H9 (cell line): ENCODE results near the gene TTC33. TPM values are rescaled to one million over a fixed set of nuclear protein-coding genes. Genes with fewer than 3 reads are reported as not detected.

ENCODE experiments used
- DNase-seq: peaks from one replicate; pipeline ENCODE4 v3.0.0-alpha.2; 2017
- H2AFZ ChIP-seq: one replicate; pipeline ENCODE4 v1.6.1; 2013; ENCODE audit warnings: mild to moderate bottlenecking, low read length, control low read depth, moderate library complexity
- H2AK5ac ChIP-seq: 2 replicates; pipeline ENCODE4 v1.6.1; 2013; ENCODE audit warnings: low read length, control low read depth, mixed read lengths; ENCODE audit not compliant: insufficient read length
- H2BK120ac ChIP-seq: one replicate; pipeline ENCODE4 v1.6.1; 2013; ENCODE audit warnings: low read depth, mild to moderate bottlenecking, low read length, control low read depth, inconsistent platforms; ENCODE audit not compliant: poor library complexity, severe bottlenecking
- H2BK12ac ChIP-seq: 2 replicates; pipeline ENCODE4 v1.6.1; 2013; ENCODE audit warnings: low read length, control low read depth, mixed read lengths, low read depth; ENCODE audit not compliant: insufficient read length
- H2BK15ac ChIP-seq: 2 replicates; pipeline ENCODE4 v1.6.1; 2013; ENCODE audit warnings: low read depth, low read length, control low read depth
- H2BK20ac ChIP-seq: one replicate; pipeline ENCODE4 v1.6.1; 2013; ENCODE audit warnings: low read depth, mild to moderate bottlenecking, low read length, control low read depth, inconsistent platforms; ENCODE audit not compliant: poor library complexity, severe bottlenecking
- H2BK5ac ChIP-seq: 2 replicates; pipeline ENCODE4 v1.6.1; 2013; ENCODE audit warnings: low read length, control low read depth, mixed read lengths; ENCODE audit not compliant: insufficient read length
- H3K14ac ChIP-seq: 2 replicates; pipeline ENCODE4 v1.6.1; 2013; ENCODE audit warnings: low read length, control low read depth; ENCODE audit not compliant: insufficient read depth
- H3K18ac ChIP-seq: 2 replicates; pipeline ENCODE4 v1.6.1; 2013; ENCODE audit warnings: low read depth, mild to moderate bottlenecking, mixed read lengths, low read length, control low read depth; ENCODE audit not compliant: insufficient read length
- H3K23ac ChIP-seq: 2 replicates; pipeline ENCODE4 v1.6.1; 2013; ENCODE audit warnings: low read length, control low read depth, mixed read lengths, low read depth; ENCODE audit not compliant: insufficient read length
- H3K23me2 ChIP-seq: 2 replicates; pipeline ENCODE4 v1.6.1; 2013; ENCODE audit warnings: low read depth, mild to moderate bottlenecking, mixed read lengths, low read length, control low read depth; ENCODE audit not compliant: insufficient read length, poor library complexity, severe bottlenecking
- H3K27ac ChIP-seq: 2 replicates; pipeline ENCODE4 v1.5.1; 2013; ENCODE audit warnings: low read length, control low read depth, mixed read lengths, low read depth; ENCODE audit not compliant: insufficient read length
- H3K27me3 ChIP-seq: 2 replicates; pipeline ENCODE4 v1.6.1; 2013; ENCODE audit warnings: low read length, control low read depth, inconsistent platforms; ENCODE audit not compliant: insufficient read depth
- H3K4ac ChIP-seq: 2 replicates; pipeline ENCODE4 v1.6.1; 2013; ENCODE audit warnings: low read depth, mild to moderate bottlenecking, control low read depth, inconsistent platforms, low read length, moderate library complexity
- H3K4me1 ChIP-seq: 2 replicates; pipeline ENCODE4 v1.6.1; 2013; ENCODE audit warnings: low read length, control low read depth, inconsistent platforms; ENCODE audit not compliant: insufficient read depth
- H3K4me2 ChIP-seq: 2 replicates; pipeline ENCODE4 v1.6.1; 2013; ENCODE audit warnings: low read length, control low read depth, mixed read lengths; ENCODE audit not compliant: insufficient read length, insufficient read depth
- H3K56ac ChIP-seq: 2 replicates; pipeline ENCODE4 v1.6.1; 2013; ENCODE audit warnings: low read depth, mild to moderate bottlenecking, mixed read lengths, low read length, control low read depth; ENCODE audit not compliant: insufficient read length
- H3K79me1 ChIP-seq: 2 replicates; pipeline ENCODE4 v1.6.1; 2013; ENCODE audit warnings: low read depth, mild to moderate bottlenecking, moderate library complexity, low read length, control low read depth, inconsistent platforms; ENCODE audit not compliant: insufficient read depth, poor library complexity, severe bottlenecking
- H3K79me2 ChIP-seq: 2 replicates; pipeline ENCODE4 v1.6.1; 2013; ENCODE audit warnings: low read length, control low read depth, inconsistent platforms; ENCODE audit not compliant: insufficient read depth
- H3K9ac ChIP-seq: 2 replicates; pipeline ENCODE4 v1.6.1; 2013; ENCODE audit warnings: low read length, control low read depth, mixed read lengths; ENCODE audit not compliant: insufficient read length; ENCODE audit errors: extremely low read depth
- H3K9me3 ChIP-seq: one replicate; pipeline ENCODE4 v1.6.1; 2013; ENCODE audit warnings: low read depth, low read length, inconsistent platforms; ENCODE audit not compliant: control insufficient read depth
- H3T11ph ChIP-seq: one replicate; pipeline ENCODE4 v1.6.1; 2013; ENCODE audit warnings: mild to moderate bottlenecking, low read length, control low read depth, inconsistent platforms
- H4K20me1 ChIP-seq: one replicate; pipeline ENCODE4 v1.6.1; 2013; ENCODE audit not compliant: control insufficient read depth, insufficient read length, insufficient read depth
- H4K5ac ChIP-seq: 2 replicates; pipeline ENCODE4 v1.6.1; 2013; ENCODE audit warnings: low read depth, mild to moderate bottlenecking, mixed read lengths, low read length, control low read depth; ENCODE audit not compliant: insufficient read length
- H4K8ac ChIP-seq: replicated peaks from 2 replicates; pipeline ENCODE4 v1.6.1; 2013; ENCODE audit warnings: low read length, control low read depth, mixed read lengths, low read depth; ENCODE audit not compliant: insufficient read length
- H4K91ac ChIP-seq: 2 replicates; pipeline ENCODE4 v1.6.1; 2013; ENCODE audit warnings: low read depth, mild to moderate bottlenecking, moderate library complexity, mixed read lengths, low read length, control low read depth; ENCODE audit not compliant: insufficient read length
- H3K27ac Mint-ChIP-seq, 3 experiments: 2 replicates in 2 of 3; 3 replicates in 1 of 3; pipeline ENCODE4 v1.8.0; 2020 to 2021; ENCODE audit warnings: mixed read lengths in 3 of 3, mild to moderate bottlenecking in 1 of 3, moderate library complexity in 1 of 3
- H3K27me3 Mint-ChIP-seq: 2 replicates; pipeline ENCODE4 v1.8.0; 2021; ENCODE audit warnings: low read depth, mild to moderate bottlenecking, moderate library complexity, mixed read lengths
- H3K36me3 Mint-ChIP-seq, 3 experiments: 2 replicates in 2 of 3; 3 replicates in 1 of 3; pipeline ENCODE4 v1.8.0; 2020 to 2021; ENCODE audit warnings: low read depth in 3 of 3, mixed read lengths in 3 of 3; ENCODE audit not compliant: insufficient read depth in 1 of 3
- H3K4me1 Mint-ChIP-seq, 2 experiments: 2 replicates each; pipeline ENCODE4 v1.8.0; 2020; ENCODE audit warnings: mixed read lengths in 2 of 2
- H3K4me3 Mint-ChIP-seq, 2 experiments: 2 replicates in 1 of 2; 3 replicates in 1 of 2; pipeline ENCODE4 v1.8.0; 2020 to 2021; ENCODE audit warnings: mild to moderate bottlenecking in 2 of 2, mixed read lengths in 2 of 2, moderate library complexity in 1 of 2
- H3K9me3 Mint-ChIP-seq, 2 experiments: 2 replicates in 1 of 2; 3 replicates in 1 of 2; pipeline ENCODE4 v1.8.0; 2020; ENCODE audit warnings: mild to moderate bottlenecking in 2 of 2, mixed read lengths in 2 of 2, moderate library complexity in 1 of 2
- WGBS: extraction: QIAGEN DNeasy Blood & Tissue Kit; methylation state at CpG from one replicate; pipeline ENCODE4 v1.1.7; 2013; ENCODE audit warnings: missing lambda C conversion rate, low lambda C conversion rate, mixed read lengths; ENCODE audit not compliant: insufficient read length; ENCODE audit errors: extremely low coverage; 5-methylcytosine and 5-hydroxymethylcytosine counted together
- total RNA-seq: library from RNA; stranded (reverse); gene quantifications from 2 replicates; pipeline ENCODE4 v1.2.1, GENCODE V29; 2021
- TF ChIP-seq, protein P1 (sequence below): fragments of 200-600 bp; sonication (generic); conservative IDR thresholded peaks from 3 replicates; pipeline ENCODE4 v1.8.0; 2021; ENCODE audit warnings: antibody characterized with exemption, mild to moderate bottlenecking

The TTC33 gene
- total RNA-seq, 1 experiment from 2014 or later = 7.3 TPM

GRCh38 chr5:40503439-40503838, 252.3 kb downstream of the TTC33 start:
- Histone ChIP-seq H4K8ac (no peak overlapping the region), H3K23me2 (no peaks in the 10 kb centered on the region), H2BK120ac (no peak overlapping the region), H3K27me3 (no peaks in the 10 kb centered on the region), H2BK12ac (no peak overlapping the region), H4K91ac (no peak overlapping the region), H2BK5ac (no peak overlapping the region), H2BK15ac (no peak overlapping the region), H3T11ph (no peak overlapping the region), H3K27ac (no peak overlapping the region), H2AK5ac (no peak overlapping the region), H4K5ac (no peak overlapping the region), H3K4me2 (no peak overlapping the region), H3K4me1 (no peaks in the 10 kb centered on the region; the same call in 1 of the 2 replicates), H3K18ac (no peak overlapping the region), H4K20me1 (no peaks in the 10 kb centered on the region), H2BK20ac (no peak overlapping the region), H3K79me2 (no peaks in the 10 kb centered on the region), H2AFZ (no peak overlapping the region), H3K4ac (no peak overlapping the region), H3K23ac (no peak overlapping the region), H3K79me1 (no peaks in the 10 kb centered on the region), H3K9me3 (no peaks in the 10 kb centered on the region), H3K9ac (no peak overlapping the region), H3K56ac (no peak overlapping the region), H3K14ac (no peak overlapping the region)
- Mint-ChIP-seq H3K9me3 (no peaks in the 10 kb centered on the region), H3K36me3 (no peaks in the 10 kb centered on the region), H3K4me1 (peaks cover 0 to 4% of the 10 kb centered on the region in 2 experiments; a peak in 3 of 4 replicates), H3K4me3 (no peak overlapping the region), H3K27ac (no peak overlapping the region), H3K27me3 (no peaks in the 10 kb centered on the region)
- no CpG with 5 or more reads among the region's 2 CpGs for WGBS
- DNase-seq = no peak
- TF ChIP-seq, protein P1, sequence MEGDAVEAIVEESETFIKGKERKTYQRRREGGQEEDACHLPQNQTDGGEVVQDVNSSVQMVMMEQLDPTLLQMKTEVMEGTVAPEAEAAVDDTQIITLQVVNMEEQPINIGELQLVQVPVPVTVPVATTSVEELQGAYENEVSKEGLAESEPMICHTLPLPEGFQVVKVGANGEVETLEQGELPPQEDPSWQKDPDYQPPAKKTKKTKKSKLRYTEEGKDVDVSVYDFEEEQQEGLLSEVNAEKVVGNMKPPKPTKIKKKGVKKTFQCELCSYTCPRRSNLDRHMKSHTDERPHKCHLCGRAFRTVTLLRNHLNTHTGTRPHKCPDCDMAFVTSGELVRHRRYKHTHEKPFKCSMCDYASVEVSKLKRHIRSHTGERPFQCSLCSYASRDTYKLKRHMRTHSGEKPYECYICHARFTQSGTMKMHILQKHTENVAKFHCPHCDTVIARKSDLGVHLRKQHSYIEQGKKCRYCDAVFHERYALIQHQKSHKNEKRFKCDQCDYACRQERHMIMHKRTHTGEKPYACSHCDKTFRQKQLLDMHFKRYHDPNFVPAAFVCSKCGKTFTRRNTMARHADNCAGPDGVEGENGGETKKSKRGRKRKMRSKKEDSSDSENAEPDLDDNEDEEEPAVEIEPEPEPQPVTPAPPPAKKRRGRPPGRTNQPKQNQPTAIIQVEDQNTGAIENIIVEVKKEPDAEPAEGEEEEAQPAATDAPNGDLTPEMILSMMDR = no peak
